ENCODE measurements around the gene FGF14. TPM values are rescaled to one million over a fixed set of nuclear protein-coding genes. Genes with fewer than 3 reads are reported as not detected.
"Not testable (repeated sequence)": the region's sequence is repeated elsewhere in the genome, so short reads cannot be mapped to it uniquely, and the experiment has no call there.

FGF14 gene
- polyA plus RNA-seq, 5 donors: 0.49 to 1.2 (median 0.62) TPM

DNA sequence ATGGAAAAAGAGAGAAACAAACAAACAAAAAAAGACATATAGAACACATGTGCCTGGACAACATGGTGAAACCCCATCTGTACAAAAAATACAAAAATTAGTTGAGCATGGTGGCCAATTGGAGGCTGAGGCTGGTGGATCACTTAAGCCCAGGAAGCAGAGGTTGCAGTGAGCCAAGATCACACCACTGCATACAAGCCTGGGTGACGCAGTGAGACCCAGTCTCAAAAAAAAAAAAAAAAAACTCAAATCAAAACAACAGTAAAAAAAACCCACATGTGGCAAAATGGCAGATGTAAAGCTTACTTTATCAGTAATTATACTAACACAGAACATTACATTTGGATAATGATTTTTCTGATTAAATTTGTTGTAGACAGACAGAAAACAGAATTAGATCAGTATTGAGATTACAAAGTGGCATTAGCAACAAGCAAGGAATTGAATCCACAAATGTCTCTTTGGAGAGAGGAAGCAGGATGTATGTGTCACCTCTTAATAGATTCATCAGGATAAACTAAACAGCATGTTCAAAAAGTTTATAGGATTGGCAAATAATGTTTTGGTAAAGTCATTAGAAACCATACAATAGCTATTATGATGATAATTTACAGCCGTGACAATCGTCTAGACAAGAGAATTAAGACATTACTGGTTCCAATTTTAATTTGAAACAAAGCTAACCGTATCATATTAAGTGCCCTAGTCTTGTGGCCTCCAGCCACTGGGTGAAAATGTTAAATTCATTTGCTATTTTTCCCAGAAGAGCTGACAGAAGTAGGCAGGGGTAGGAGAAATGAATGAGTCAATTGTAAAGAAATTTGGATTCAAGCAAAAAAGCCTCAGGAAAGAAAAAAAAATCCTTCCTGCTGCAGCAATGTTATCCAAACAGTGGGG is 206.0 kb downstream of the FGF14 start:
- DNase-seq: no peak

DNA sequence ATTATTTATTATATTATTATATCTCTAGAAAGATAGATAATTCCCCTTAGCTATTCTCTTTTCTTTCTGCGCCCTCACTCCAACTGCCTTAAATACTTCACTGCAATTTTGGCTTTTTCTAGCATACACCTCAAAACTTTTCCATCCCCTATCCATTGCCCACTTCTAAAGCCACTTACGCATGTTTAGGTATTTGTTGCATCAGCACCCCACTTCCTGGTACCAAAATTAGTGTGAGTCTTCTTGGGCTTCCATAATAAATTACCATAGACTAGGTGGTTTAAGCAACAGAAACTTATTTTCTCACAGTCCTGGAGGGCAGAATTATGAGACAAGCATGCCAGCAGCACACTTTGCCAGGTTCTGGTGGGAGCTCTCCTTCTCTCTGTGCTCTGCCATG is 209.0 kb downstream of the FGF14 start:
- no peak for DNase-seq

DNA sequence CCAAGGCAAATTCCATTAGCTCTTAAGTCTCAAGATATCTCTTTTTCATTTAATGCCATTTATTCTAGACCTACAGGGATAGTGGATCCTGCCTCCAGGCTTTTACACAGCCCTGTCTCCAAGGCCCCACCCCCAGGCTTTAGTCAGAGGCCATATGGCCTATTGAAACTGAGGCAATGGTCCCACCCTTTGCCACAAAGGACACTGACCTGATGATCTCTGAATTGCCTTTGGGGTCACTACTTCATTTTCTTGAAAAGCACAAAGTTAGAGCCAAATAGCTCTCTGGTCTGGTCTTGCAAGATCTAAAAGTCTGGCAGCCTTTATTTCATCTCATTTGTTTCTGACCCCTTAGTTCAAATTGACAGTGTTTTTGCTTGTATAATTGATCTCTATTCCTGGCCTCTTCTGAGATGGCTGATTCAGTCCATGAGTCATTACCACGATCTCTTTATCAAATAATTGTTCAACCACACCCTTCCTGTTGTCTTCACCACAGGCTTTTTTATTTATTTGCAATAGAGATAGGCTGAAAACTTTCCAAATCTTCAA is 209.8 kb downstream of the FGF14 start:
- no peak for DNase-seq

DNA sequence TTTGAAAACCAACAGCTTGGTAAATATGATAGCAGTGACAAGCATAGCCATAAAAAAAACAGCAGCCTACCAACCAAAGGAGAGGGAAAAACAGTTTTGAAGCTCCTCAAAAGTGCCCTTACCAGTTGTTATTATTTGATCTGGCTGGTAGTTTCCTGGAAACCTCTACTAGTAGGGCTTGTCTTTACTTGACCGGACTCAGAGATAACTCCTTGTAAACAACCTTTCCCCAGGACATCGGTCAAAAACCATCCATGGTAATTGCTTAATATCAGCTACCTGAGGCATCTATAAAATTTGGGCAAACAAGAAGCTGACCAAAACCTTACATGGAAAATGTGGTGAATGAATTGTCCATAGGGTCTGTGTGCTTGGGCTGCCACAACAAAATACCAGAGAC is 210.9 kb downstream of the FGF14 start:
- no peak for DNase-seq

DNA sequence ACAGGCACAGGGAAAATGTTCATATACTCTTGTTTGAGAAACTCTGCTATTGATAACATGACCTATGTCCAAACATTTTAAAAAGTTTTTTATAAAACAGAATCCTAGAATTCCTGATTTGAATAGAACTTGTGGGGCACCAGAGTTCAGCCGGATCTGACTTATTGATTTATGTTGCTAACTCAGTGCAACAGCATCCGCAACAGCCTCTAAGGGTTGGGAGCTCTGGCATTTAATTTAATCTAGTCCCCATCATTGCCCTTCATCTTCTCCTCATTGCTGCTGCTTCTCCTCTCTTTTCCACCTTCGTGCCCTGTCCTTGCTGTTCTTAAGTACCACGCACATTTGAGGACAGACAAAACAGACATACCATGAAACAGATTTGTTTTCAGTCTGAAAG is 214.5 kb downstream of the FGF14 start:
- DNase-seq: no peak

DNA sequence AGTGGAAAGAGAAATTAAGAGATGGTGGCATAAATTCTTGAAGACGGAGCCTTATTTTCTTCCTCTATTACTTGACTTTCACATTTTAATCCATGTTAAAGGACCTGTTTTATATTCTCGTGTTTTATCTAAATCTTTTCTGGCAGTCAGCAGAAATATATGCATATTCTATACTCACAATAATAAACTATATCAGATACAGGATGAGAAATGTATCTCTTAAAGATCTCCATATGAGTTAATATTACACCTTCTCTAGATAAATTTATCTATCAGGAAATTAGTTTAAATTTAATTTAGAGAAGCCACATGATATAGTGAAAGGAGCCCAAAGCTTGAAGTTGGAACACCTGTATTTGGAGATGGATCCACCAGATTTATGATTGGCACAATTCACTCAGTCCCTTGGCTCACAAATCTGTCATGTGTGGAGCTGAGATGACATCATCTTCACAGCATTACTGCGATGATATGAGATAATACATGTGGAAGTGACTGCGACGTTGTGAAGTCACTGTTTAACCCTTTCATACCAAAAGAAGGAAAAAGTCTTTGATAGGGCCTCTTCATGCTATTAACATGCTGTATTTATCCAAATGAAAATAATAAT is 216.4 kb downstream of the FGF14 start:
- DNase-seq: no peak

DNA sequence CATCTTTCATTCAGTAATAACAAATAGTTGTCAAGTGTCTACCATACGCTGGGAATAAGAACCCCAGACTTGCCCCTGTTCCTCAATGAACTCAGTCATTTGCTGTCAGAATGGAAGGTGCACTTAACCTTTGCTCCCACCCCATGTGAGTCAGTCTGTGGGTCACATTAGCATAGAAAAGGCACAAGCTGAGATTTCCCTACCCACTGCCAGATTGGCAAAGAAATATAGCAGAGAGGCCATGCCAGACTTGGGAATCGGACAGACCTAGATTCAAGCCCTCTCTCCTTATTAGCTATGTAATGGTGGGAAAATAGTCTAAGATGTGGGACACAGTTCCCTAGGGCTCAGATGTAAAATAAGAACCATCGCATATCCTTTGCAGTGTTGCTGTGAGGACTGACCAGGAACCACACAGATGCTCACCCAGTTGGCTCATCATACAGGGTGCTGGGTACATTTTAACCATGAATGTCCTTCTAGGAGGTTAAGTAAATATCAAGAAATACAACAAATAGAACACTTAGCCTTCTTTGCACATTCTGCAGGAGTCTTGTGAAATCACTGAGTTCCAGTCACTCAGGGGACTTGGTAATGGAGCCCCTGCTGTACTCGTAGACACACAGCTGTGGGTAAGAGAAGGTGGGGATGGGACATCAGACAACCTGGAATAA is 218.2 kb downstream of the FGF14 start:
- no peak for DNase-seq

DNA sequence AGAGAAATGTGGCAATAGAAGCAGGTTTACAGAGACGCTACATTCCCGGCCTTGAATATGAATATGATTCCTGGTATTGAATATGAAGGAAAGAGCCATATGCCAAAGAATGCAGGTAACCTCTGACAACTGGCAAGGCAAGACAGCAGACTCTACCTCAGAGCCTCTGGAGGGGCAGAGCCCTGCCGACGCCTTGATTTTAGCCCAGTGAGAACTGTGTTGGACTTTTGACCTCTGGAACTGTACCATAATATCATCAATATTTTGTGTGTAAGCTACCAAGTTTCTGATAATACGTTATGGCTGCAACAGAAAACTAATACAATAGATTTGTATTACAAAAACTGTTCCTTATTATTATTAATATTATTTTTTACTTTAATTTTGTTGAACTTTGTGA is 219.7 kb downstream of the FGF14 start:
- DNase-seq: no peak

DNA sequence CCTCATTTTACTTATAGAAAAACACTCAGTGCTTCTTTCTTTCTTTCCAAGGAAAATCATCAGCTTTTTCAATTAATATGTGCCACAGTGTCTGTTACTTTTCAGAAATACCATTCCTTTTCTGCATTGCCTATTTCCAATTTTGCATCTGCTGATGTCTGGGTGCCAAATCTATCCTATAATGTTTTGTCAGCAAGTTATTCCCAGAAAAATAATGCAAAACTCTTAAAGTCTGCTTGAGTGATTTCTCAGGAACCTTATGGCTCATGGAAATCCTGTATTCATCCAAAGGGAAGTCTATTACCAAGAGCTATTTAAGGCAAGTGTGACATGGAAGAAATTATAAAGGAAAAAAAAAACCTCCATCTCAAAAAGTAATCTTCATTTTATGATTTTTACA is 224.4 kb downstream of the FGF14 start:
- no peak for DNase-seq

DNA sequence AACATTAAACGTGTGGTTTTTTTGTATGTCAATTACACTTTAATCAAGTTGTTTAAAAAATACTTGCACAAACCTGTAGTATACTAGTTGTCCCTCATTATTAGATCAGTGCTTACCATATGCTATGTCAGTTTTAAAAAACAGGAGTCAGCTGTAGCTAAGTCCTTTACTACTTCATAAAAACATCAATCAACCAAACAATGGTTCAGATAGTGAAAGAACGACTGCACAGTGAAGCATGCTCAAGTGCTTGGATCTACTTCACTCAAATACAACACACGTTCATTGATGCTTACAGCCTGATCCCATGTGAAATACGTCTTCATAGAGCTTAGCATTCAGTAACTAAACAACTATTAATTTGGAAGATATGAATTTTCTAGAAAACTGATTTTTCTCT is 225.0 kb downstream of the FGF14 start:
- no peak for DNase-seq

DNA sequence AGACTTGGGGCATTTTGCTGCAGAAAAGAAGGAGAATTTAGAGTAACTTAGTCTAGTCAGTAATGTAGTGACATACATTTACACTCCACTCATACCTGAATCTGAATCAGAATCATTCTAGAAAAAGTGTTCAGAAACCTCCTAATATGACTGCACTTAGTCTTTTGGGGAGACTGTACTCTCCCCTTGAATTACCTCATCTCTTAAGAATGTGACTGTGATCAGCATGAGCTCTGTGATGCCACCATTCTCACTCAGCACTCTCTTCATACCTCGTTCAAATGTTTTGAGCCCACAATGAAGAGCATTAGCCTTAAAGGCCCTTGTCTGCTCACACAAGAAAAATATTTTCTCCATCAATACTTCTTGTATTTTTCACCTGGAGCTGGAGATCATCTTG is 229.4 kb downstream of the FGF14 start:
- DNase-seq: no peak

DNA sequence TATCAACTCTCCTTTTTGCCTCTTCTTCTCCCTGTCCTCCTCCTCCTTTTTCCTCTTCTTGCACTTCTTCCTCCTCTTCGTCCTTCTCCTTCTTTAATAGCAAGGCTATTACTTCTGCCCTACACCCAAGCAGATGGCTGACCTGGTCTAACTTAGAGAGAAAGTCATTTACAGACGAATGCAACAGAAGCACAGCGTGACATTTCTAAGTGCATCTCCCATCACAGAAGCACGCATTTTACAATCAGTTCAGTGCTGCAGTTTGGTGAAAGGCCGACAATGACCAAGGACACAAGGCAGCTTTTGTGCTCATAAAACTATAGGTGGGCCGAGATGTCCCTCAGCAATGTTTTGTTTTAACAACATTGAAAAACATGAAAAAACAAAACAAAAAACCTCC is 231.5 kb downstream of the FGF14 start:
- no peak for DNase-seq

DNA sequence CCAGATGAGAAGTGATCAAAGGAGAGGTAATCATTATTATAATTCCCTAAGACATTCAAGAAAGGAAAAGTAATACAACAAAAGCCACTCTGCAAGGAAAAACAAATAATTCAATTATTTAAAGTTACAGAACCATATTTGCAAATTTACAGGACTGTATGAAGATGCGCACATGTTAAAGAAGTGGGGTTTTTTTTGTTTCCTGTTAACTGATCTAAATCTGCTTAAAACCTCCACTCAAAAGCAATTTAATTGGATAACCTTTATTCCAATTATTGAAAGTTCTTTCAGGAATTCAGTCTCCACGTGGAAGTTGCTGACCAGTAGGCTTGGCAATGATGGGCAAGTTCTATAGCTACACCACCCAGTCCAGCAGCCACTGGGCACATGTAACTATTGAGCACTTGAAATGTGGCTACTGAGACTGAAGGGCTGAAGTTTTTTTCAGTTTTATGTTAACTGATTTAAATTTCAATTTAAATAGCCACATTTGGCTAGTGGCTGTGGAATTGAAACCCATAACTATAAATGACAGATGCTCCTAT is 232.3 kb downstream of the FGF14 start:
- DNase-seq: no peak

DNA sequence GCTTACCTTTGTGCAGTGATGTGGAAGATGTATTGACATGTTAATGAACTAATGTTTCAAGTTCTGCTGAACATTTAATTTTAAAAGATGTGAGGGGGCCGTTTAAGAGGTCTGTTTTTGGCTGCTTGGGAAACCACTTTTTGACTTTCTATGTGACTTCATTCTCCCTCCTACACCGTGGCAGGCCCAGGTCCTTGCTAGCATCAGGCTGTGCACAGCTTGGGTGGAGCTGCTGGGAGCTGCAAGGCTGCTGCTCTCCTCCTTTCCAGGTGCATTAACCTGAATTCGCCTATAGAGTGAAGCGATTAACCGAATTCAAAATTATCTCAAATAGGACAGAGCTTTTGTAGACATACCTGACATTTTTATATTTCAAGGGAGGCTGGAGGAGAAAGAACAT is 249.1 kb downstream of the FGF14 start:
- no peak for DNase-seq

DNA sequence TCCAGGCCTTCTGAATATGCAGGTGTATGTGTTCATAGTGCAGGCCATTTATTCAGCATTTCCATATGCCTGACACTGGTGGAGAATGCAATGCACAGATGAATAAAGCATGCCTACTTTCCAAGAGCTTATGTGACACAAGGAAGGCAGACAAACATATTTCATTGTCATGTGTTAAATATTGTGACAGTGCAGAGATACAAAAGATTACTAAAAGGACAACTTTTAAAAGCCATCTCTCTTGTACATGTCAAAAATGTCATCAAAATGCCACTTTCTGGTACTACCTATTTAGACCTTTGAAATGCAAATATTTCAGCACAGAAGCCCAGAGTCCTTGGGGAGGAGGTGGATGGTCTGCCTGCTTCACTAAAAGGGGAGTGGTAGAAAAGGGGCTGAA is 254.5 kb downstream of the FGF14 start:
- no peak for DNase-seq

DNA sequence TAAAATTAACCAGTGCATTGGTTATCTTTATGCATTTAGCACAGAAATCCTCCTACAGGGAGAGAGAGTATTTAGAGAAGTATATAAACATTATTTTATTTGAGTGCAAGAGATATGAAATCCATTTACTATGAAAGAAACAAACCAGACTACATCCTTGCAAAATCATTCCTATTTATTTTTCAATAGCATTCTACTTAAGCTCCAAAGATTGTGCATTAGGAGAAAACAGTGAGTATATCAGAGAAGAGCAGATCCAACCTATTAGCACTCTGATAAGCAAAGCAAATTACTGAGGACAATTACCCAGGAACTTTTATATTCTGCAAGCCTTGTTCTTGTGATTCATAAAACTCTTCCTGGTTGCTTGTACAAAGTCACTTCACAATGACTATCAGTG is 256.1 kb downstream of the FGF14 start:
- no peak for DNase-seq

DNA sequence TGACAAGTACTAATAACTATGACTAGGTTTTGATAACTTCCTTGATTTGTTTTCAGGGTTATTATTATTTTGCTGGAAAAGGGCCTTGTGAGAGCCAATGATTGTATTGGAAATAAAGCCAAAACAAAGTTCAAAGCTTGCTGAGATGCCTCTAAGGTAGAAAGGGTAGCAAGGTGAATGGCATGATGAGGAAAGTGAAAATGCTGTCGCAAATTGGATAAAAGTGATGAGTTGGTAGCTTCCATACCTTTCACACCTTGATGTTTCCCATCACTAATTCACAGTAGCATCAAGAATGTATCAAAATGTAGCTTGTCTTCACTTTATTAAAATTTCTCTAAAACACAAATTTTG is 259.4 kb downstream of the FGF14 start:
- DNase-seq: no peak

DNA sequence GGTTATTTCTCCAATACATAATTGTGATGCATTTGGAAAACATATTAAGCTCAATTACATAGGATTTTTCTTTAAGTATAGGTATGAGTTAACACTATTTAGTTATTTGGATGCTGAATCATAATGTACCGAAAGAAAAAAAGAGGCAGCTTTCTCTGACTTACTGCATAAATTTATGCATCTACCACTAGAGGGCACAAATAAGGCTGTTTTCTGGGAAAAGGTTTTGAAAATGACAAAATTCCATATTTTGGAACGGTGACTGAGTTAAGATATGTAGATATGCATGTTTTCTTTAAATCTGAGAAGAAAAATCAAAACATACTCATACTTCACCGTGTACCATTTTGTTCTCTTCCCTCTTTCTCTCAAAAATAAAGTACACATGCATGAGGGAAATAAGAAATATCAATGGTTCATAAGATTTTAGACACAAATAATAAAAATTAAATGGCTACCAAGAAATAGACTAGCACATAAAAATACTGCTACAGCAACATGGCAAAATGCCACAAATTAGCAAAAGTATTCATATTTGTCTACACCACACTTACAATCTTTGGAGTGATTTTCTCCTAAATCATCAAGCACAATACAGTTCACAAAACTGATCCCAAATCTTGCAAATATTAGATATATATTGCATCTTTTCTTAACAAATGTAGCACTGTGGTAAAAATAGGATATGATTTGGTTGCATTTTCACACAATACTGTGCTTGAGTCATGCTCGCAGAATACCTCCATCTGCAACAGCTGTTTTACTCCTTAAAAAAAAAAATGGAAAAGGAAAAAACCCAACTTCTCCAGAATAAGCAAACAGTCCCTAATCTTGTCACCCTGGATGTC is 260.0 kb downstream of the FGF14 start:
- DNase-seq: peak in 1 of 2 donors; percentile 6

DNA sequence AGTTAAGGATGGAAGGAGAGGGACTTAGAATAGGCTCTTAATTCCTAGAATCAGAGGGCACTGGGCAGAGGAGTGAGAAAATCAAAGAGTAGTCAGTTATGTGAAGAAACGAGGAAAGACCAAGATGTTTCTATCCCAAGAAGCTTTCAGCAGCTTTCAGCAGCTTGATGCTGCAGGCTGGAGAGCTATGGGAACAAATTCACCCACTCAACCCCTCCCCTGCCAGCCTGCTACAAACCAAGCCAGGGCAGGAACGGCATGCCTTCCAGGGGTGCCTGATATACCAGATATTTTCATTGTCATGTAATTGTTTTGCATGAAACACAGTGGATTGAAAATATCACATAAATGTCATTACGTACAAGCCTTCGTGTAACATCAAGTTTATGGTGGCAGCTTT is 262.2 kb downstream of the FGF14 start:
- DNase-seq: no peak

DNA sequence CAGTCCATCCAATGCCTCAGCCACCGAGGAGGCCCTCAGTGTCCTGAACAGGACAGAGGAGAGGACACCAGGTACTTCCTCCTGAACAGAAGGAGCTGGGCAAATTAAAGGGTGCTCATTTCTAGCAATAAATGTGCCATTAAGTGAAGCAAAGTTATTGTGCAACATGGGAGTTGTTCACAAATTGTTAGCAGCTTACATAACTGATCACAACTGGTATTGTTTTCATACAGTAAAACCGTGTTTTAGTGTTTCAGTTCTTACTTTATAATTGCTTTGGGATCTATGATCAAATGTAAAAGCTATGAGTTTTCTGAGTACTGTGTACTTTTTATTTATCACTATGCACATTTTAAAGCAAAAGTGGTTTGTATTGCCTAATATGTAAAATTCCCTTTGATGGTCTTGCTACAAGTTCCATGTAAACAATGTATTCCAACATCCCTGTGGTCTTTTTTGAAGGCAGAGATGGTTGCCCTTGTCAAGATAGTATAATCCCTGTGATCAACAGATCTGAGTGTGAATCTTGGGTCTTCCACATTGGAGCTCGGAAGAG is 263.1 kb downstream of the FGF14 start:
- no peak for DNase-seq

DNA sequence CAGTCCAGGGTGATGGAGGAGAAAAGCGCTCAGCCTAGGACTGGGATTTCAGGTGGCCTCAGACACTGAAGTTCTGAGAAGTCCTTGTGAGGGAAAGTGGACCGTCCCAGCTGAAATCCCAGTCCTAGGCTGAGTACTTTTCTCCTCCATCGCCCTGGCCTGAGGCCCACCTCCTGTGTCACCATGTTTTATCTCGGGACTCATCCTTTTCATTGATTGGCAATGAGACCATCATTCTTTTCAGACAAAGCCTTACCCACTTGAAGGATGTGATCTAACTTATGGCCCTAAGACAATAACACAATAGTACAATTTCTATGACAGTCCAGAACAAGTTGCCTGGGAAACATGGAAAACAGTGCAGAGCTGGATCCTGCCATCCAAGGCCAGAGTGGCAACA is 263.9 kb downstream of the FGF14 start:
- not testable (repeated sequence) for DNase-seq

All from right lung (tissue), 5 donors.